Tibial nerve (tissue), 3 donors: ENCODE data around the gene SLC39A11.

Source experiments
- POLR2A ChIP-seq, 2 donors: fragments of 450-650 bp; IDR thresholded peaks; one replicate each; pipeline ENCODE4 v1.6.1; 2017; ENCODE audit warnings: antibody characterized with exemption in 2 of 2, mild to moderate bottlenecking in 2 of 2, moderate library complexity in 2 of 2
- TF ChIP-seq, protein P1 (sequence below), 5 experiments: fragments of 200-600 bp in 3 of 5; fragments of 450-650 bp in 2 of 5; sonication (generic) in 3 of 5; IDR thresholded peaks; one replicate each; pipeline ENCODE4 v1.5.1; 2016 to 2019; ENCODE audit warnings: antibody characterized with exemption in 5 of 5, mild to moderate bottlenecking in 3 of 5, moderate library complexity in 2 of 5

DNA sequence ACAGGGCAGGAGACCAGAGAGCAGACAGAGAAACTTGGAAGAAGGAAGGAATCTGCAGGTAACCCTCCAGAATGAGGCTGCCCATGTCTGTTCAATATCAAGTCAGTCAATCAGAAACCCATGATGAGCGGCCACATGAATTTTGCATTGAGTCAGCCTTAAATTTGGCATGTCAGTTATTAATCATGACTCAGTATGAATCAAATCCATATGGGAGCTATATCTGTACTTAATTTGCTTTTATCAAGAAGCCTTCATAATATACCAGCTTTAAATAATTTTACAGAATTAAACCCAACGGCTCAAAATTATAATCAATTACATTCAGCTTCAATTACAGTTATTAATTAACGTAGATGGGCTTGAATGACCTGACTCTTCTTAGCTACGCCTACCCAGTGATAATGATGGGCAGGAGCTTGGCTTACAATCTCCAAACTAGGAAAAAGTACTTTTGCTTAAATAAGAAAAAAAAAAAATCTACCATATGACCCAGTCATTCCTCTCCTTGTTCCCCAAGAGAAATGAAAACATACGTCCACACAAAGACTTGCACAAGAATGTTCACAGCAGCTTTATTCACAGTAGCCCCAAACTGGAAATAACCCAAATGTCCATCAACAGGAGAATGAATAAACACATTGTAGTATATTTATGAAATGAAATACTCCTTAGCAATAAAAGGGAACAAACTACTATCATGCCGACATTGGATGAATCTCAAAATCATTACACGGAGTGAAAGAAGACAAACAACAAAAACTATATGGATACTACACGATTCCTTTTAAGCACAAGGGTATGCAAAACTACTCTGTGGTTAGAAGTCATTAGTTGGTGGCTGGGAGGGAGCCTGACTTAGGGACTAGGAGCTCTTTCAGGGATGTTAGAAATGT lies 48.6 kb downstream of the SLC39A11 start:
- no peak for TF ChIP-seq POLR2A (IDR thresholded peaks at IDR 0.05)
- TF ChIP-seq, protein P1, sequence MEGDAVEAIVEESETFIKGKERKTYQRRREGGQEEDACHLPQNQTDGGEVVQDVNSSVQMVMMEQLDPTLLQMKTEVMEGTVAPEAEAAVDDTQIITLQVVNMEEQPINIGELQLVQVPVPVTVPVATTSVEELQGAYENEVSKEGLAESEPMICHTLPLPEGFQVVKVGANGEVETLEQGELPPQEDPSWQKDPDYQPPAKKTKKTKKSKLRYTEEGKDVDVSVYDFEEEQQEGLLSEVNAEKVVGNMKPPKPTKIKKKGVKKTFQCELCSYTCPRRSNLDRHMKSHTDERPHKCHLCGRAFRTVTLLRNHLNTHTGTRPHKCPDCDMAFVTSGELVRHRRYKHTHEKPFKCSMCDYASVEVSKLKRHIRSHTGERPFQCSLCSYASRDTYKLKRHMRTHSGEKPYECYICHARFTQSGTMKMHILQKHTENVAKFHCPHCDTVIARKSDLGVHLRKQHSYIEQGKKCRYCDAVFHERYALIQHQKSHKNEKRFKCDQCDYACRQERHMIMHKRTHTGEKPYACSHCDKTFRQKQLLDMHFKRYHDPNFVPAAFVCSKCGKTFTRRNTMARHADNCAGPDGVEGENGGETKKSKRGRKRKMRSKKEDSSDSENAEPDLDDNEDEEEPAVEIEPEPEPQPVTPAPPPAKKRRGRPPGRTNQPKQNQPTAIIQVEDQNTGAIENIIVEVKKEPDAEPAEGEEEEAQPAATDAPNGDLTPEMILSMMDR (IDR thresholded peaks at IDR 0.05) = no peak
